Measurements from ENCODE around the gene CHST15. TPM values are rescaled to one million over a fixed set of nuclear protein-coding genes. Genes with fewer than 3 reads are reported as not detected.

Gene CHST15
- total and polyA plus RNA-seq, 4 donors = 2.9 to 16.5 (median 6.4) TPM

Other genes with a start within 250 kb of the CHST15 start
- gene CPXM2, start 201.8 kb downstream of the CHST15 start, total RNA-seq = under 1 TPM; 0.05 to 0.92 TPM
- gene CPXM2, start 201.8 kb downstream of the CHST15 start, polyA plus RNA-seq = under 1 TPM; 0.21 to 0.67 TPM